ENCODE data around the gene USP7.

The USP7 gene

DNA sequence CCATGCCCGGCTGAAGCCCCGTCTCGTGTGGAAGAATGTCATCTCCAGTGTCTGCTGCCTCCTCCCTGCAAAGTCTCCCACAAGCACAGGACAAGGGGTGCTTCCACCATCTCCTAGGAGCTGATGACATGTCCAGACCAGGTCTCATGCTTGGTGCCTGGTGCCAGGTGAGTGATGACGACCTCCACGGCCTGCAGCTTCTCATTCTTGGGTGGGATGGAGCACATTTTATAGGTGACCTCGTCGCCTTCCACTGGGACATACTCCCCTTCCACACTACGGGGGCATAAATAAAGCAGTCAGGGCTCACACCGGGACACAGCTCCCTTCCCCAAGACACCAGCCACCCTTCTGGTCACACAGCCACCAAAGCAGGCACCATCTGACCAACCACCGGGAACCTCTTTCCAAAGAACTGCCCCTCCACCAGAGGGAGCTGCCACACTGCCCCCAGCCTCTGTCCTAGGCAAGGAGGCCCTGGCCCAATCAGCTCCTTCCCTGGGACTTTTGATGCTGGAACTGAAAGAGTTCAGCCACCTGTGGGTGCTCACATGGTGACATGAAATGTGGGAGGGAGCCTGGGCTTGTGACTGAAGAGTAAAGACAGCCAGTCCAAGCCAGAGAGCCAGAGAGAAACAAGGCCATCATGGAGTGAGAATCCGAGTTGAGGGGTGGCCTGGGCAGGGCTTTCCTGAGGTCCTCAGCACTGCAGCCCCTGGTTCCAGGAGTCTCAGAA, 108.5 kb downstream of the USP7 start:
- DNase-seq (ENCODE audit: low read depth) = no peak
- no peak overlapping the region for H3K4me3 ChIP-seq (ENCODE audit: control insufficient read depth, low read depth, low read length)
- TF ChIP-seq, protein P1, sequence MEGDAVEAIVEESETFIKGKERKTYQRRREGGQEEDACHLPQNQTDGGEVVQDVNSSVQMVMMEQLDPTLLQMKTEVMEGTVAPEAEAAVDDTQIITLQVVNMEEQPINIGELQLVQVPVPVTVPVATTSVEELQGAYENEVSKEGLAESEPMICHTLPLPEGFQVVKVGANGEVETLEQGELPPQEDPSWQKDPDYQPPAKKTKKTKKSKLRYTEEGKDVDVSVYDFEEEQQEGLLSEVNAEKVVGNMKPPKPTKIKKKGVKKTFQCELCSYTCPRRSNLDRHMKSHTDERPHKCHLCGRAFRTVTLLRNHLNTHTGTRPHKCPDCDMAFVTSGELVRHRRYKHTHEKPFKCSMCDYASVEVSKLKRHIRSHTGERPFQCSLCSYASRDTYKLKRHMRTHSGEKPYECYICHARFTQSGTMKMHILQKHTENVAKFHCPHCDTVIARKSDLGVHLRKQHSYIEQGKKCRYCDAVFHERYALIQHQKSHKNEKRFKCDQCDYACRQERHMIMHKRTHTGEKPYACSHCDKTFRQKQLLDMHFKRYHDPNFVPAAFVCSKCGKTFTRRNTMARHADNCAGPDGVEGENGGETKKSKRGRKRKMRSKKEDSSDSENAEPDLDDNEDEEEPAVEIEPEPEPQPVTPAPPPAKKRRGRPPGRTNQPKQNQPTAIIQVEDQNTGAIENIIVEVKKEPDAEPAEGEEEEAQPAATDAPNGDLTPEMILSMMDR (IDR thresholded peaks at IDR 0.05; ENCODE audit: control insufficient read depth, insufficient read depth, low read depth, low read length, missing control alignments) = peak; percentile 20

DNA sequence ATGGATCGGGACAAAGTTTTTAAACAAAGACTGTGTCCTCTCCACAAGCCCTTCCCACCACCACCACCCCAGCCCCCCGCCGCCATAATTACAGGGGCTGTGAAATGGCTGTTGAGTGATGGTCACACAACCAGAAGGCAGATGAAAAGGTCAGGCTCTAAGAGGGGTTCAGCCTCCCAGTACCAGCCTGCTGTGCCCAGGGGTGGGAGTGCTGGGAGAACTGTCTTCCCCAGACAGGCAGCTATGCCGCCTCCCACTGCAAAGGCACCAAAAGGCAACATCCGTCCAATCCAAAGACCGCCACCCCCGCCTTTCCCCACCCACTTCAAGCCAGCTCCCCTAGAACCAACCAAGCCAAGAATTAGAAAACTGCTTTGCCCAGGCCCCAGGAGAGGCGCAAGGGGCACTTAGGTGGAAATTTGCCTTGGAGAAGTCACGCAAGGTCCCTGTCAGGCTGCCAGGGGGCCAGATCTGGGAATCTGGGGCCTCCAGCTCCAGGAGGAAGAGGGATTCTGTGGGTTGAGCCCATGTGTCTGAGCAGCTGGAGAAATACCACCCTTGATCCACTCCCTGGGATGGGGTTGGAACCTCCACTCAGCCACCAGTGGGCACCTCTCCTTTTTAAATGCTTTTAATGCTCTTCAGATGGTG, 109.3 kb downstream of the USP7 start:
- no peak for DNase-seq (ENCODE audit: low read depth)
- no peak overlapping the region for H3K4me3 ChIP-seq (ENCODE audit: control insufficient read depth, low read depth, low read length)
- TF ChIP-seq, protein P1 (IDR thresholded peaks at IDR 0.05; ENCODE audit: control insufficient read depth, insufficient read depth, low read depth, low read length, missing control alignments) = no peak

DNA sequence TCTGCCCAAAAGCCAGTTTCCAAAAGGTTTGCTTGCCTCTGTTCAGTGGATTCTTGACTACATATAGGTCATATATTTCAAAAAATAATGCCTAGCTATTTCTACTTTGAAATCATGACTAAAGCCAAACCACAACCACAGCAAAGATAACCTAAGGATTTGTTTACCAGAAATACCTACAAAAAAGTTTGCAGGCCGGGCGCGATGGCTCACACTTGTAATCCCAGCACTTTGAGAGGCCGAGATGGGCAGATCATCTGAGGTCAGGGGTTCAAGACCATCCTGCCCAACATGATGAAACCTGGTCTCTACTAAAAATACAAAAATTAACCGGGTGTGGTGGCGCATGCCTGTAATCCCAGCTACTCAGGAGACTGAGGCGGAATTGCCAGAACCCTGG, 110.1 kb downstream of the USP7 start:
- TF ChIP-seq, protein P1 (IDR thresholded peaks at IDR 0.05; ENCODE audit: control insufficient read depth, insufficient read depth, low read depth, low read length, missing control alignments) = no peak
- no peak for DNase-seq (ENCODE audit: low read depth)
- H3K4me3 ChIP-seq (ENCODE audit: control insufficient read depth, low read depth, low read length) = no peak overlapping the region

DNA sequence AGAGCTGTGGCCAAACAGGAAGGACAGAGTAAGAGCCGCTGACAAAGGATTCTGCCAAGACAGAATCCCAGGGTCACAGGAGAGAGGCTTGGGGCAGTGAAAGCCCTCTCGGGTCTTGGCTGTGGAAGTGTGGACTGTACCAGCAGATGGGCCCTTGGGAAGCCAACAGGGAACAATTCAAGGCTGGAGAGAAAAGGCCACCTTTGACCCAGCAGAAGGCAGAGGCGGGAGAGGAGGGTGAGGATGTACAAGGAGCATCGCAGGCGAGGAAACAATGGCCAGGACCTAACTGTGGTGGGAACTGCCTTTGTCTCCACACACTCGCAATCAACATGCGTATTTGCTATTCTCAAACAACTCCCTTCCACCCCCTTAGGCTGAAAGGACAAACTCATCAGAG, 110.6 kb downstream of the USP7 start:
- no peak for DNase-seq (ENCODE audit: low read depth)
- TF ChIP-seq, protein P1 (IDR thresholded peaks at IDR 0.05; ENCODE audit: control insufficient read depth, insufficient read depth, low read depth, low read length, missing control alignments) = no peak
- no peak overlapping the region for H3K4me3 ChIP-seq (ENCODE audit: control insufficient read depth, low read depth, low read length)

DNA sequence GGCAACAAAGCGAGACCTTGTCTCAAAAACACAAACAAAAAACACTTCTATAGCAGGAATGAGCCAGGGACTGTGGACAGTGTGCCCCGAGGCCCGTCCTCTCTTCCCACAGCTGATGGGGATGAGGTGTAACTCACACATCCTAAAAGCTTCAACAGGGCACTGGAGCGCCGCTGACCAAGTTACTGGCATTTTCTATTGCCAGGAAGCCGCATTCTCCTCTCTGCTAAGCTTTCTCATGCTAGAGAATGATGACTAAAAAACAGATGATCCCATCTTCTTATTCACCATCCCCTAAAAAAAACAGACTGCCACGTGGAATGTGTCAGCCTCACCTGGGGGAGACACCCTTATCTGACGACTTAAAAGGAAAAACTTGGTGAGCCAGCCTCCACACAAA, 111.2 kb downstream of the USP7 start:
- no peak for DNase-seq (ENCODE audit: low read depth)
- no peak overlapping the region for H3K4me3 ChIP-seq (ENCODE audit: control insufficient read depth, low read depth, low read length)
- TF ChIP-seq, protein P1 (IDR thresholded peaks at IDR 0.05; ENCODE audit: control insufficient read depth, insufficient read depth, low read depth, low read length, missing control alignments) = no peak

DNA sequence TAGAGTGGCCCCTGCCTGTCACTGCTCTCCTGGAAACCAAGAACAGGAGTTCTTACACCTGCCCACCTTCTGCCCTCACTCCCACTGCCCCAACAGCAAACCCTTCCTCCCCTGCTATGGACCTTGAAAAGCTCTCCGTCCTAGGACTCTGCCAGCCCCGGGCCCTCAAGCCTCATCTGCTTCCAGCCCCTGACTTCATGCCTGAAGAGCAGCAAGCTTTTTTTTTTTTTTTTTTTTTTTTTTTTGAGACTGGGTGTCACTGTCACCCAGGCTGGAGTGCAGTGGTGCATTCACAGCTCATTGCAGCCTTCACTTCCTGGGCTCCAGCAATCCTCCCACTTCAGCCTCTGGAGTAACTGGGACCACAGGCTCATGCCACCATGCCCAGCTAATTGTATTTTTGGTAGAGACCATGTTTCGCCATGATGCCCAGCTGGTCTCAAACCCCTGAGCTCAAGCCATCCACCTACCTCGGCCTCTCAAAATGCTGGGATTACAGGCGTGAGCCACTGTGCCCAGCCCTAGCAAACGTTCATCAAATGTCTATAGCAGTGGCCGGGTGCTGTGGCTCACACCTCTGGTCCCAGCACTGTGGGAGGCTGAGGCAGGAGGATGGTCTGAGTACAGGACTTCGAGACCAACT, 111.8 kb downstream of the USP7 start:
- DNase-seq (ENCODE audit: low read depth) = no peak
- TF ChIP-seq, protein P1 (IDR thresholded peaks at IDR 0.05; ENCODE audit: control insufficient read depth, insufficient read depth, low read depth, low read length, missing control alignments) = no peak
- H3K4me3 ChIP-seq (ENCODE audit: control insufficient read depth, low read depth, low read length) = no peak overlapping the region

Measured in AG09309 (cell line).